IMR-90 (cell line): ENCODE results near the gene NATD1. TPM values are rescaled to one million over a fixed set of nuclear protein-coding genes. Genes with fewer than 3 reads are reported as not detected.

Source experiments
- ATAC-seq: fragments of 200-7000 bp; cut with Tn5 transposase; 2 replicates; pipeline ENCODE4 v1.9.1; 2020; ENCODE audit warnings: low read depth, mild to moderate bottlenecking, moderate library complexity
- BruUV-seq: library from RNA; stranded (reverse); fragments of 400-500 nt; replicated peaks from 2 replicates; lab custom pipeline; 2021; lab: Mats Ljungman, UMichigan
- CTCF ChIA-PET: fragments of 300-600 bp; formaldehyde crosslinking; extraction: SDS; loops from one replicate; lab custom pipeline; 2021; ENCODE audit warnings: antibody characterized with exemption; lab: Yijun Ruan, JAX
- POLR2A ChIA-PET: fragments of 300-600 bp; sonication (Branson Sonifier 250); formaldehyde crosslinking; loops from one replicate; lab custom pipeline; 2022; ENCODE audit warnings: antibody characterized with exemption; ENCODE audit not compliant: unreplicated experiment; lab: Charles Lee
- DNase-seq: peaks from one replicate; pipeline ENCODE4 v3.0.0; 2013
- H2AFZ ChIP-seq: replicated peaks from 2 replicates; pipeline ENCODE3; 2013; ENCODE audit warnings: low read length, mild to moderate bottlenecking; ENCODE audit not compliant: poor library complexity
- H2AK5ac ChIP-seq: 2 replicates; pipeline ENCODE4 v1.6.1; 2013; ENCODE audit warnings: low read depth, low read length, inconsistent platforms
- H2AK9ac ChIP-seq: replicated peaks from 2 replicates; pipeline ENCODE3; 2013; ENCODE audit warnings: mild to moderate bottlenecking, low read depth, low read length, moderate library complexity; ENCODE audit not compliant: poor library complexity
- H2BK120ac ChIP-seq: 2 replicates; pipeline ENCODE4 v1.6.1; 2013; ENCODE audit warnings: low read depth, low read length, inconsistent platforms
- H2BK15ac ChIP-seq: 3 replicates; pipeline ENCODE4 v1.6.1; 2013; ENCODE audit warnings: low read depth, low read length, inconsistent platforms
- H2BK20ac ChIP-seq: 2 replicates; pipeline ENCODE4 v1.6.1; 2013; ENCODE audit warnings: low read depth, mild to moderate bottlenecking, inconsistent platforms, low read length, moderate library complexity
- H2BK5ac ChIP-seq: 2 replicates; pipeline ENCODE4 v1.6.1; 2013; ENCODE audit warnings: mild to moderate bottlenecking, low read depth, low read length, inconsistent platforms; ENCODE audit not compliant: poor library complexity, severe bottlenecking
- H3K14ac ChIP-seq: replicated peaks from 2 replicates; pipeline ENCODE4 v1.6.1; 2013; ENCODE audit warnings: low read depth, low read length, inconsistent platforms
- H3K18ac ChIP-seq: 2 replicates; pipeline ENCODE4 v1.6.1; 2013; ENCODE audit warnings: low read depth, low read length, control low read depth
- H3K23ac ChIP-seq: 2 replicates; pipeline ENCODE4 v1.6.1; 2013; ENCODE audit warnings: low read depth, low read length, inconsistent platforms
- H3K27ac ChIP-seq: 2 replicates; pipeline ENCODE4 v1.5.1; 2013; ENCODE audit warnings: mild to moderate bottlenecking, control low read depth, low read length; ENCODE audit not compliant: insufficient read depth
- H3K27me3 ChIP-seq: 2 replicates; pipeline ENCODE4 v1.6.1; 2013; ENCODE audit warnings: low read length; ENCODE audit not compliant: control insufficient read depth, insufficient read depth
- H3K36me3 ChIP-seq: 2 replicates; pipeline ENCODE4 v1.6.1; 2013; ENCODE audit warnings: low read length, mixed read lengths; ENCODE audit not compliant: control insufficient read depth, insufficient read depth
- H3K4ac ChIP-seq: 2 replicates; pipeline ENCODE4 v1.6.1; 2013; ENCODE audit warnings: low read depth, low read length, inconsistent platforms
- H3K4me1 ChIP-seq: 2 replicates; pipeline ENCODE4 v1.6.1; 2013; ENCODE audit warnings: low read length, mixed read lengths; ENCODE audit not compliant: control insufficient read depth, insufficient read depth
- H3K4me2 ChIP-seq: 2 replicates; pipeline ENCODE4 v1.6.1; 2013; ENCODE audit warnings: low read depth, mild to moderate bottlenecking, control low read depth, low read length, moderate library complexity
- H3K4me3 ChIP-seq: 2 replicates; pipeline ENCODE4 v1.5.1; 2013; ENCODE audit warnings: low read depth, mild to moderate bottlenecking, control low read depth, low read length, moderate library complexity; ENCODE audit not compliant: insufficient read depth
- H3K56ac ChIP-seq: 2 replicates; pipeline ENCODE4 v1.6.1; 2013; ENCODE audit warnings: low read length, inconsistent platforms; ENCODE audit not compliant: insufficient read depth; ENCODE audit errors: extremely low read depth
- H3K79me1 ChIP-seq, 2 experiments: 2 replicates each; pipeline ENCODE4 v1.6.1; 2013; ENCODE audit warnings: low read length in 2 of 2, inconsistent platforms in 1 of 2, low read depth in 1 of 2
- H3K9ac ChIP-seq: 2 replicates; pipeline ENCODE4 v1.6.1; 2013; ENCODE audit warnings: low read depth, low read length, control low read depth
- H3K9me1 ChIP-seq: 2 replicates; pipeline ENCODE4 v1.6.1; 2013; ENCODE audit warnings: low read length, inconsistent platforms; ENCODE audit not compliant: insufficient read depth
- H3K9me3 ChIP-seq: 2 replicates; pipeline ENCODE4 v1.6.1; 2013; ENCODE audit warnings: low read length; ENCODE audit not compliant: control insufficient read depth, insufficient read depth
- H4K20me1 ChIP-seq: 2 replicates; pipeline ENCODE4 v1.6.1; 2013; ENCODE audit warnings: low read length, inconsistent platforms; ENCODE audit not compliant: insufficient read depth
- H4K5ac ChIP-seq: 2 replicates; pipeline ENCODE4 v1.6.1; 2013; ENCODE audit warnings: mild to moderate bottlenecking, low read depth, low read length, control low read depth
- H4K8ac ChIP-seq, 2 experiments: 2 replicates each; pipeline ENCODE4 v1.6.1; 2013; ENCODE audit warnings: low read depth in 2 of 2, low read length in 2 of 2, control low read depth in 1 of 2, inconsistent platforms in 1 of 2
- H4K91ac ChIP-seq: 2 replicates; pipeline ENCODE4 v1.6.1; 2013; ENCODE audit warnings: low read depth, low read length, inconsistent platforms; ENCODE audit not compliant: insufficient read depth
- BHLHE40 ChIP-seq: fragments of 150-350 bp; IDR thresholded peaks from 2 replicates; pipeline ENCODE4 v1.6.1; 2016; ENCODE audit warnings: mild to moderate bottlenecking, low read depth, low read length
- CEBPB ChIP-seq: IDR thresholded peaks from 2 replicates; pipeline ENCODE4 v1.6.1; 2012; ENCODE audit warnings: low read depth, low read length, improper control_type of control experiment
- CHD1 ChIP-seq: IDR thresholded peaks from 2 replicates; pipeline ENCODE4 v1.6.1; 2012; ENCODE audit warnings: low read depth, low read length, improper control_type of control experiment
- CTCF ChIP-seq: conservative IDR thresholded peaks from 2 replicates; pipeline ENCODE4 v1.5.1; 2012; ENCODE audit warnings: mild to moderate bottlenecking, low read depth, low read length, improper control_type of control experiment
- FOS ChIP-seq: fragments of 150-350 bp; IDR thresholded peaks from 2 replicates; pipeline ENCODE4 v1.6.1; 2016; ENCODE audit warnings: low read depth, low read length
- MAFK ChIP-seq: IDR thresholded peaks from 2 replicates; pipeline ENCODE4 v1.6.1; 2012; ENCODE audit warnings: low read depth, low read length, improper control_type of control experiment
- MAZ ChIP-seq: IDR thresholded peaks from 2 replicates; pipeline ENCODE4 v1.6.1; 2012; ENCODE audit warnings: low read depth, mild to moderate bottlenecking, low read length, improper control_type of control experiment, moderate library complexity, borderline replicate concordance
- MXI1 ChIP-seq: IDR thresholded peaks from 2 replicates; pipeline ENCODE4 v1.6.1; 2012; ENCODE audit warnings: low read depth, mild to moderate bottlenecking, low read length, moderate library complexity, borderline replicate concordance
- NFE2L2 ChIP-seq: fragments of 150-350 bp; IDR thresholded peaks from 2 replicates; pipeline ENCODE4 v1.6.1; 2016; ENCODE audit warnings: low read depth, mild to moderate bottlenecking, low read length
- POLR2A ChIP-seq: IDR thresholded peaks from 2 replicates; pipeline ENCODE4 v1.6.1; 2012; ENCODE audit warnings: mild to moderate bottlenecking, low read depth, low read length
- RAD21 ChIP-seq: IDR thresholded peaks from 2 replicates; pipeline ENCODE4 v1.6.1; 2012; ENCODE audit warnings: low read length, improper control_type of control experiment
- RCOR1 ChIP-seq: IDR thresholded peaks from 2 replicates; pipeline ENCODE4 v1.6.1; 2012; ENCODE audit warnings: mild to moderate bottlenecking, low read length, improper control_type of control experiment; ENCODE audit not compliant: insufficient replicate concordance
- RFX5 ChIP-seq: IDR thresholded peaks from 2 replicates; pipeline ENCODE4 v1.8.0; 2012; ENCODE audit warnings: low read depth, mild to moderate bottlenecking, low read length, moderate library complexity
- SMC3 ChIP-seq: fragments of 150-350 bp; IDR thresholded peaks from 2 replicates; pipeline ENCODE4 v1.6.1; 2016; ENCODE audit warnings: low read depth, mild to moderate bottlenecking, antibody characterized with exemption, low read length, moderate library complexity
- WGBS, 2 experiments: methylation state at CpG; one replicate each; pipeline versions ENCODE4 v1.1.5 to v1.1.7; 2013; ENCODE audit warnings: missing lambda C conversion rate in 2 of 2; ENCODE audit not compliant: insufficient read length in 1 of 2; ENCODE audit errors: extremely low coverage in 2 of 2; 5-methylcytosine and 5-hydroxymethylcytosine counted together
- dilution Hi-C: fragments of 300-500 bp; cut with HindIII; formaldehyde crosslinking; loops from one replicate; pipeline ENCODE4 v1.14.3; 2018; ENCODE audit warnings: low sequenced_read_pairs; ENCODE audit not compliant: unreplicated experiment
- in situ Hi-C: fragments of 300-500 bp; cut with MboI; formaldehyde crosslinking; loops from 3 replicates; pipeline ENCODE4 v1.14.3; 2019; ENCODE audit warnings: low sequenced_read_pairs, inconsistent platforms, mixed read lengths
- intact Hi-C: fragments of 100-400 bp; cut with micrococcal nuclease; formaldehyde crosslinking; loops from 2 replicates; pipeline ENCODE4 v1.10.0; 2022
- polyA plus RNA-seq, 3 experiments: library from polyadenylated mRNA; depleted of rRNA; stranded (reverse); fragments of >200 nt; gene quantifications; 2 replicates each; pipeline ENCODE4 v1.2.3, GENCODE V29; 2012; ENCODE audit warnings: low replicate concordance in 1 of 3
- total RNA-seq: library from RNA; depleted of rRNA; stranded (reverse); fragments of >200 nt; gene quantifications from 2 replicates; pipeline ENCODE4 v1.2.3, GENCODE V29; 2012
- TF ChIP-seq, protein P1 (sequence below): fragments of 150-350 bp; IDR thresholded peaks from 2 replicates; pipeline ENCODE4 v1.6.1; 2017; ENCODE audit warnings: mild to moderate bottlenecking, antibody characterized with exemption, low read length, low read depth

Gene NATD1
- total and polyA plus RNA-seq, 2 of the 4 experiments (the other 2 are of a cell fraction): 0.90 to 4.3 TPM

DNA sequence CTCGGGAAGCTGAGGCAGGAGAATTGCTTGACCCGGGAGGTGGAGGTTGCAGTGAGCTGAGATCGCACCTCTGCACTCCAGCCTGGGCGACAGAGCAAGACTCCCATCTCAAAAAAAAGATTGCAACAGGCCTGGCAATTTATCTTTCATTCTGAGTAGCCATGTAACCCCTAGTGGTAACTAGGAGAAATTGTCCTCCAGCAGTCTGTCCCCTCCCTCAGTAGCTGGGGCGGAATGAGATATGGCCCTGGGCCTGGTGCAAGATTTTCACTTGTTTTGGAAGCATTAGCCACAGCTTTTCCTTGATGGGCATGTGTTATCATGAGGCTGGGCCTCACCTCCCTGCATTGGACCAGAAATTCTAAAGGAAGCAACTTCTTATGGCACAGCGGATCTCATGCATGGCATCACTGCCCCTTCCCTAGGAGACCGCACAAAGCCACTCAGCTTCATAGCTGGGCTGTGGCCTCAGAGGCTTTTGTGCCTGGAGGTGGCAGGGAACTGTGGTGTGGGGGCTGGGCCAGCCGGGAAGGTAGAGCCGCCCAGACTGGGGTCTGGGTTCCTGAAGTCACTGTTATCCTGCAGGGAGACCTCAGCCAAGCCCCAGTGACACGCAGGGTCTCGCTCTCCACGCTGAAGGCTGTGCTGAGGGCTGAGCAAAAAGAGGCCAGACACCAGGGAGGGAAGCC, 13.4 kb downstream of the NATD1 start:
- Histone ChIP-seq H3K27me3 (no peaks in the 10 kb centered on the region), H3K23ac (no peak overlapping the region), H2BK5ac (no peak overlapping the region), H3K79me1 (no peaks in the 10 kb centered on the region), H4K91ac (no peak overlapping the region), H3K18ac (no peak overlapping the region), H3K4me3 (no peak overlapping the region), H3K9ac (no peak overlapping the region), H3K4me2 (no peak overlapping the region), H4K8ac (no peak overlapping the region), H2AFZ (no peak overlapping the region), H2BK120ac (no peak overlapping the region), H2AK9ac (peak overlapping the region; percentile 81), H3K4me1 (0 out of 2 replicates have a peak, but pooled peaks cover 1% of the 10 kb centered on the region), H2AK5ac (no peak overlapping the region), H2BK15ac (no peak overlapping the region), H2BK20ac (no peak overlapping the region), H3K9me3 (no peaks in the 10 kb centered on the region), H4K5ac (no peak overlapping the region), H3K36me3 (peaks cover 7% of the 10 kb centered on the region; the same call in 1 of the 2 replicates), H3K4ac (no peak overlapping the region), H3K14ac (no peak overlapping the region), H4K20me1 (no peaks in the 10 kb centered on the region; the same call in 1 of the 2 replicates), H3K56ac (no peak overlapping the region), H3K27ac (no peak overlapping the region), H3K9me1 (no peaks in the 10 kb centered on the region)
- no TSS peak for BruUV-seq
- ATAC-seq (peak; percentile 68), DNase-seq (peak; percentile 28)
- in situ Hi-C loops: no loop called here
- 50% methylated on average over 6 of the region's 12 CpGs; no CpG with 5 or more reads in 1 of the 2 experiments for WGBS, 2 experiments
- intact Hi-C loops: no loop called here
- dilution Hi-C loops: no loop called here
- ChIA-PET POLR2A (no interaction called here), CTCF (interaction anchor here (0.5 to 0.7 kb wide), 3 partner anchors 45 to 163 kb away, joined by 3 to 7 read pairs (median 4); no protein-coding TSS in a partner anchor)
- TF ChIP-seq RCOR1: no peak
- TF ChIP-seq CEBPB: peak; percentile 62
- no peak for TF ChIP-seq MAFK
- no peak for TF ChIP-seq RFX5
- TF ChIP-seq, protein P1, sequence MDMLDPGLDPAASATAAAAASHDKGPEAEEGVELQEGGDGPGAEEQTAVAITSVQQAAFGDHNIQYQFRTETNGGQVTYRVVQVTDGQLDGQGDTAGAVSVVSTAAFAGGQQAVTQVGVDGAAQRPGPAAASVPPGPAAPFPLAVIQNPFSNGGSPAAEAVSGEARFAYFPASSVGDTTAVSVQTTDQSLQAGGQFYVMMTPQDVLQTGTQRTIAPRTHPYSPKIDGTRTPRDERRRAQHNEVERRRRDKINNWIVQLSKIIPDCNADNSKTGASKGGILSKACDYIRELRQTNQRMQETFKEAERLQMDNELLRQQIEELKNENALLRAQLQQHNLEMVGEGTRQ: no peak
- no peak for TF ChIP-seq MAZ
- TF ChIP-seq BHLHE40: no peak
- TF ChIP-seq RAD21: peak; percentile 34
- peak; percentile 9; the same call in 1 of the 2 replicates for TF ChIP-seq SMC3
- TF ChIP-seq CHD1: no peak
- TF ChIP-seq CTCF: peak; percentile 42
- no peak for TF ChIP-seq NFE2L2
- TF ChIP-seq POLR2A: no peak
- no peak for TF ChIP-seq FOS
- no peak for TF ChIP-seq MXI1
